Activated CD4-positive, alpha-beta memory T cell treated with anti-CD3 and anti-CD28 coated beads for 36 hours (primary cell): ENCODE results near the gene VSIG1. TPM values are rescaled to one million over a fixed set of nuclear protein-coding genes. Genes with fewer than 3 reads are reported as not detected.

Experiments used
- CTCF ChIA-PET: fragments of 350-600 bp; sonication (Branson Sonifier 250); formaldehyde crosslinking; loops from one replicate; lab custom pipeline; 2021; ENCODE audit warnings: antibody characterized with exemption, inconsistent platforms; lab: Charles Lee
- POLR2A ChIA-PET: fragments of 350-600 bp; sonication (Branson Sonifier 250); formaldehyde crosslinking; loops from one replicate; lab custom pipeline; 2021; ENCODE audit warnings: antibody characterized with exemption; lab: Charles Lee
- DNase-seq: peaks from one replicate; pipeline ENCODE4 v3.0.0-alpha.2; 2020
- H3K27ac Mint-ChIP-seq: one replicate; pipeline ENCODE4 v1.8.0; 2021; ENCODE audit warnings: mixed read lengths
- H3K27me3 Mint-ChIP-seq: one replicate; pipeline ENCODE4 v1.8.0; 2021; ENCODE audit warnings: mixed read lengths
- H3K36me3 Mint-ChIP-seq: one replicate; pipeline ENCODE4 v1.8.0; 2021; ENCODE audit warnings: mixed read lengths
- H3K4me1 Mint-ChIP-seq: one replicate; pipeline ENCODE4 v1.8.0; 2021; ENCODE audit warnings: low read depth, mixed read lengths
- H3K4me3 Mint-ChIP-seq: one replicate; pipeline ENCODE4 v1.8.0; 2021; ENCODE audit warnings: mild to moderate bottlenecking, mixed read lengths
- H3K9me3 Mint-ChIP-seq: one replicate; pipeline ENCODE4 v1.8.0; 2021; ENCODE audit warnings: mixed read lengths
- intact Hi-C: fragments of 100-400 bp; cut with micrococcal nuclease; formaldehyde crosslinking; loops from one replicate; pipeline ENCODE4 v1.15.1; 2023
- total RNA-seq, 2 experiments: library from RNA; stranded (reverse); gene quantifications; one replicate each; pipeline ENCODE4 v1.2.3, GENCODE V29; 2021

VSIG1 gene
- total RNA-seq, 2 experiments from 2014 or later: 1.1 to 1.2 TPM

DNA sequence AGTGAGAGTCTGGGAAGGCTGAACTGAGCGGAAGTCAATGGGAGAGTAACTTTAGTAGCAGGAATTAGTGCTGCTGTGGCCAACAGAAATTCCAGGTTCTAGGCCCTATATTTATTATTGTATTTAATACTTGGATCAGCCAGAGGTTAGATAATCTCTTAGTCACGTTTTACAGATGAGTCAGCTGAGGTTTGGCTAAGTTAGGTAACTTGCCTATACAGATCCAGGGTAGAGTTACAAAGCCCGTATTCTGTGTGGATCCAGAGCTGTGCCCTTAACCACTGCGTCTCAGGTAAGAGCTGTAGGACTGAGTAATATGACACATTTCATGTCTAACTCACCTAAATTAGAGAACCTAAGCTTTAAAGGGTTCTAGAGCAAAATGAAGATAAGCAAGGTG, 26.0 kb downstream of the VSIG1 start:
- Mint-ChIP-seq H3K4me1 (peaks cover 3% of the 10 kb centered on the region), H3K27ac (no peak overlapping the region), H3K4me3 (no peak overlapping the region), H3K27me3 (no peaks in the 10 kb centered on the region), H3K9me3 (no peaks in the 10 kb centered on the region), H3K36me3 (no peaks in the 10 kb centered on the region)
- CTCF ChIA-PET: interaction anchor here (1.0 to 6.0 kb wide), 7 partner anchors 50 to 413 kb away, joined by 3 to 45 read pairs (median 5); partner anchors contain the start of gene NCBP2L
- intact Hi-C loops: loop anchor here (2.0 to 5.0 kb wide), 4 partner anchors 18 to 414 kb away; no protein-coding TSS in a partner anchor
- POLR2A ChIA-PET: no interaction called here
- no peak for DNase-seq

DNA sequence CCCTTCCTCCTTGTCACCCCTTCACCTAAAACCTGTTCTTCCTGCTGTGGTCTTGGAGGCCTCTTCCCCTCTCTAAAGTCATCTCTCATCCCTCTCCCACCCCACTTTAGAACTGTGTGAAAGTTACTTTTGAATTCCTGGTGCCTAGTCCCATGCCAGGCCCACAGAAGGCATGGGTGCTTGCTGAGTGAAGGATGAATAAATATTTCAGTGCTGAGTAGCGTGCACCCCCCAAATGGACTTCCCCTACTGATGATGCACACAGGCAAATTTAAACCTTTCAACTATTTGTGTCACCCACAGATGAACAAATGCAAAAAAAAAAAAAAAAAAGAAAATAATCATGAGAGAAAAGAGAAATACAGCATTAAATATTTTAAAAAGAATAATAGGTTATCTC, 26.7 kb downstream of the VSIG1 start:
- no peak overlapping the region for H3K27ac Mint-ChIP-seq
- POLR2A ChIA-PET: no interaction called here
- CTCF ChIA-PET: interaction anchor here (0.6 to 6.0 kb wide), 8 partner anchors 49 to 414 kb away, joined by 3 to 45 read pairs (median 5); partner anchors contain the start of gene NCBP2L
- DNase-seq: no peak
- H3K4me3 Mint-ChIP-seq: no peak overlapping the region
- no peaks in the 10 kb centered on the region for H3K36me3 Mint-ChIP-seq
- peaks cover 3% of the 10 kb centered on the region for H3K4me1 Mint-ChIP-seq
- intact Hi-C loops: loop anchor here (2.0 to 5.0 kb wide), 4 partner anchors 19 to 414 kb away; no protein-coding TSS in a partner anchor
- no peaks in the 10 kb centered on the region for H3K9me3 Mint-ChIP-seq
- no peaks in the 10 kb centered on the region for H3K27me3 Mint-ChIP-seq

DNA sequence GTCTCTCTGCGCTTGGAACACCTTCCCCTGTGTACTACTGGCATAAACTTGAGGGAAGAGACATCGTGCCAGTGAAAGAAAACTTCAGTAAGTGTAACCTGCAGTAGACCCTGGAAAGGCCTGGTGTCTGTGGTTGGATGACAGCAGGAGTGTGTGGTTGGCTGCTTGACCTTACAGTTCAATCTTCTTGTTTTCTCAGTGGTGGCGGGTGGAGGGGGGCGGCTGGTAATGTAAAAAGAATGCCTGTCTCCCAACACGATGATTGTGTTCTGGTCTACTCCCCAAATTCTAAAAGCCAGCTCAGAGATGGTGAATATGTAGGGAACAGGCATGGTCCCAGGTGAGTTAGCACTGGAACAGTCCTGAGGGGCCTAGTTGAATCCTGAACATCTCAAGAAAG, 27.9 kb downstream of the VSIG1 start:
- Mint-ChIP-seq H3K27ac (no peak overlapping the region), H3K4me3 (no peak overlapping the region), H3K36me3 (no peaks in the 10 kb centered on the region), H3K27me3 (no peaks in the 10 kb centered on the region), H3K9me3 (no peaks in the 10 kb centered on the region), H3K4me1 (peaks cover 3% of the 10 kb centered on the region)
- no peak for DNase-seq
- ChIA-PET CTCF (interaction anchor here (1.0 to 1.4 kb wide), 2 partner anchors 19 to 50 kb away, joined by 3 to 4 read pairs; no protein-coding TSS in a partner anchor), POLR2A (no interaction called here)
- intact Hi-C loops: loop anchor here (1.0 to 5.0 kb wide), 4 partner anchors 52 to 415 kb away; no protein-coding TSS in a partner anchor

DNA sequence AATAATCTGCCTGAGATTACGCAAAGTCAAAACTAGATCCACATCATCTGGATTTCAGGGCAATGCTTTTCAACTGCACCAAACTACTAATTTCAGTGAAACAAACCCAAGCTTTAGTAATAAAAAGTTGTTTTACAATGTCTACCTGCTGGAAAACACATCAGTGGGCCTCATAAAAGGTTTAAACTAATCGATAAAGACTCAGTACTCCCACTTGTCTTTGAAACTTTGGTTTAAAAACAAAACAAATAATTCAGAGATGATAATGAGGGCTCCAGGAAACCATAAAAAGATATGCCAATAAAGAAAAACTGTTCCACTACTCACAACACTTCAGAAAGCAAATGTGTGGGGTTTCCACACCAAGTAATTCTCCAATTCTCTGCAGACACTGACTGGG, 36.2 kb downstream of the VSIG1 start:
- Mint-ChIP-seq H3K36me3 (no peaks in the 10 kb centered on the region), H3K9me3 (no peaks in the 10 kb centered on the region), H3K4me3 (no peak overlapping the region), H3K27me3 (no peaks in the 10 kb centered on the region), H3K27ac (no peak overlapping the region), H3K4me1 (no peaks in the 10 kb centered on the region)
- DNase-seq: no peak
- CTCF ChIA-PET: interaction anchor here (1.1 kb wide), 1 partner anchor 60 kb away, joined by 4 read pairs; no protein-coding TSS in a partner anchor
- intact Hi-C loops: no loop called here
- POLR2A ChIA-PET: interaction anchor here (1.2 kb wide), 1 partner anchor 10 kb away, joined by 3 read pairs; the partner anchor contains the start of genes ATG4A and PSMD10

DNA sequence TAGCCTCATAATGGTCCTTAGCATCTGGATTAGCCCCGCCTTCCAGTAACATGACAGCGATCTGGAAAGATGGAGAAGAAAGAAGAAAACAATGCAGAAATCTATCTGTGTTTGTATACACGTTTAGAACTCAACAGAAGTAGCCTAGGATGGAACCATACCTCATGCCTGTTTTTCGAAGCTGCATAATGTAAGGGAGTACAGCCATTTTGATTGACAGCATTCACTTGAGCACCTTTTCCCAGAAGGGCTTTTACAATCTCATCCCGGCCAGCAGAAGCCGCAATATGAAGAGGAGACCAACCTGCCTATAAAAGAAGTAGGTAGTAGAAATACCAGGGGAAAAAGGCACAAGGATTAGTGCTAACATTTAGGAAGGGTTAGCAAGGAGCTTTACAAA, 42.9 kb downstream of the VSIG1 start:
- no peak for DNase-seq
- Mint-ChIP-seq H3K36me3 (peaks cover 4% of the 10 kb centered on the region), H3K27me3 (no peaks in the 10 kb centered on the region), H3K4me1 (peaks cover 9% of the 10 kb centered on the region), H3K4me3 (no peak overlapping the region), H3K9me3 (no peaks in the 10 kb centered on the region), H3K27ac (no peak overlapping the region)
- ChIA-PET POLR2A (no interaction called here), CTCF (interaction anchor here (0.6 kb wide), 1 partner anchor 1644 kb away, joined by 3 read pairs; no protein-coding TSS in a partner anchor)
- intact Hi-C loops: no loop called here

DNA sequence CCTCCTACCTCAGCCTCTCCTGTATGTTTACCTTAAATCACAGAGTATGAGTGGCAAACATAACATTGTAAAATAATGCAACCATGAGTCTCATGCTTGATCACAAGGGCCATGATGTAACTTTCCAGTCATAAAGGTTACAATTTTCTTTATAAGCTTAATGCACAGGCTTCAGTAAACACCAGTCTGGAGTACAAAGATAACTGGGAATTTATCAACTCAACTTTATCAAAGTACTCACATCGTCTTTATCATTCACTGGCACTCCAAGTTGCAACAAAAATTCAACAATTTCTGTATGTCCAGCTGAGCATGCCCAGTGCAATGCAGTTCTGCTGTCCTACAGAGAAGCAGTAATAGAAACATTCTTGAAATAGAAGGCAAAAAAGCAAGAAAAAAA, 43.6 kb downstream of the VSIG1 start:
- ChIA-PET POLR2A (no interaction called here), CTCF (no interaction called here)
- intact Hi-C loops: no loop called here
- H3K9me3 Mint-ChIP-seq: no peaks in the 10 kb centered on the region
- peaks cover 4% of the 10 kb centered on the region for H3K36me3 Mint-ChIP-seq
- H3K27me3 Mint-ChIP-seq: no peaks in the 10 kb centered on the region
- H3K4me3 Mint-ChIP-seq: no peak overlapping the region
- H3K4me1 Mint-ChIP-seq: peaks cover 9% of the 10 kb centered on the region
- H3K27ac Mint-ChIP-seq: no peak overlapping the region
- DNase-seq: no peak

DNA sequence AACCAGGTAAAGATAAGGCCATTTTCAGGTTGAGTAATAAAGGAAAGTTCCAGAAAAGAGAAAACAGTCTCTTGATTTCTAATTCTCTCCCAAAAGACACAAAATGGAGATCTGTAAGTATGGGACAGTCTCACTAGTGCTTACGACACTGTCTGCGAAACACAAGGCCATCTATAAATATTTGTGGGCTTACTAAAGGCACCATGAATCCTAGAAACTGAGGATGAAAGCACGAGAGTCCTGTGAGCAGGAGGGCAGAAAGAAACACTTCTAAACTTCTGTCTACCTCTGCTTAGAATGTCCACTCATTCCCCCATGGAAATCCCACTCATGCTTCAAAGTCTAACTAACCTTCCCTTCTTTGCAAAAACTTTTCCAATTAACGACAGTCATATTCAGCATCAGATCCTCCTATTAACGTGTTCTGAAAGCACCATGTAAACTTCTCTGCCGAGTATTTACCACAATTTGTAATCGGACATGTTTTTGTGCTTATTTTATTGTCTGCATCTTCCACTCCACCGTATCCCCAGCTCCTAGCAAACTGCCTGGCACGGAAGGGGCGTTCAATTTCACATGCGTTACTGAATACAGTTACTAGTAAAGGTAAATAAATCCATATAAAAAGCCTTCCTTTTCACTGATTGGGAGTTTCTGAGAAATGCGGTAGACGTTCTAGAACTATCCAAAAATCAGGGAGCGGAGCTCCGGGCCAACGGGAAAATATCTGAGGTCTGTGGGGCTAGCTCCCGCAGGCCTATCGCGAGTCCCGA, 45.8 kb downstream of the VSIG1 start:
- ChIA-PET POLR2A (interaction anchor here (1.2 to 2.0 kb wide), 3 partner anchors 10 to 463 kb away, joined by 3 to 9 read pairs (median 6); partner anchors contain the start of genes MID2 and PRPS1), CTCF (interaction anchor here (1.2 to 1.3 kb wide), 2 partner anchors 70 to 1195 kb away, joined by 3 to 5 read pairs; no protein-coding TSS in a partner anchor)
- DNase-seq: no peak

DNA sequence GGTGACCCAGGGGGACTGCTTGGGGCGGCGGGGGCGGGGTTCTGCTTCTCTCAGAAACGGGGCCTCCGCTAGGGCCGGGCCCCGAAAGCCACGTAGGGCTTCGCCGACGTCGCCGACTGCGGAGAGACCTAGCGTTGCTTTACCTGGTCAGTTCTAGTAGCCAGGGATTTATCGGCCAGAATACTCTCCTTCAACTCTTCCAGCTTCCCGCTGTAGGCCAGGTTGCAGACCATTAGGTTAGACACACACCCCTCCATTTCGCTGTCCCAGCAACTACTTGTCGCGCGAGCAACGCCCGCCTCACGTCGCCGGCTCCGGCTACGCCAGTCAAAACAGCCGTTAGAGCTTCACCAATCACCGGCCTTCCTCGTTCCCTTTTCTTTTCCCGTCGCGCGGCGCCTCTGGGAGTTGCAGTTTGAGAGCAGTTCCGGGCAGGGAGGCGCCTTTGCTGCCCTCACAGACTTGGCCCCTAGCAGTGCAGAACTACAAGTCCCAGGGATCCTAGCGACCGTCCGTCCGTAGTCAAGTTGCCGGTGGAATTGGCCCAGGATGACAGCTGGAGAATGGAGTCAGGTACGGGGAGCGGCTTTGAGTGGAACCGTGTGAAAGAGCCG, 46.5 kb downstream of the VSIG1 start, which contains the start of the genes ATG4A and PSMD10:
Gene ATG4A (plus strand): TSS at position 515 of the 614 bp plus-strand sequence. CDS start 49 bp downstream, at position 564.
Gene PSMD10 (minus strand): TSS at position 279 of the 614 bp plus-strand sequence. CDS start 22 bp downstream, at position 257.
- intact Hi-C loops: loop anchor here (1.0 to 2.0 kb wide), 4 partner anchors 65 to 973 kb away; partner anchors contain the start of genes PRPS1 and RBM41
- ChIA-PET CTCF (interaction anchor here (0.7 to 1.3 kb wide), 3 partner anchors 19 to 553 kb away, joined by 3 to 5 read pairs (median 3); no protein-coding TSS in a partner anchor), POLR2A (interaction anchor here (1.2 to 2.0 kb wide), 3 partner anchors 11 to 463 kb away, joined by 3 to 9 read pairs (median 6); partner anchors contain the start of genes MID2 and PRPS1)
- DNase-seq: peak; percentile 94
- Mint-ChIP-seq H3K27ac (no peak within 1 kb of the TSS), H3K4me3 (no peak within 1 kb of the TSS), H3K4me1 (peaks cover 9% of the 10 kb centered on the region), H3K27me3 (no peaks in the 10 kb centered on the region), H3K36me3 (peaks cover 4% of the 10 kb centered on the region), H3K9me3 (no peaks in the 10 kb centered on the region)

More for the DNA sequence above, 45.8 kb downstream of the VSIG1 start:
- Mint-ChIP-seq H3K4me1 (peaks cover 9% of the 10 kb centered on the region), H3K4me3 (no peak overlapping the region), H3K36me3 (peaks cover 4% of the 10 kb centered on the region), H3K9me3 (no peaks in the 10 kb centered on the region), H3K27me3 (no peaks in the 10 kb centered on the region), H3K27ac (no peak overlapping the region)
- intact Hi-C loops: loop anchor here (1.0 to 2.0 kb wide), 4 partner anchors 64 to 972 kb away; partner anchors contain the start of genes PRPS1 and RBM41

DNA sequence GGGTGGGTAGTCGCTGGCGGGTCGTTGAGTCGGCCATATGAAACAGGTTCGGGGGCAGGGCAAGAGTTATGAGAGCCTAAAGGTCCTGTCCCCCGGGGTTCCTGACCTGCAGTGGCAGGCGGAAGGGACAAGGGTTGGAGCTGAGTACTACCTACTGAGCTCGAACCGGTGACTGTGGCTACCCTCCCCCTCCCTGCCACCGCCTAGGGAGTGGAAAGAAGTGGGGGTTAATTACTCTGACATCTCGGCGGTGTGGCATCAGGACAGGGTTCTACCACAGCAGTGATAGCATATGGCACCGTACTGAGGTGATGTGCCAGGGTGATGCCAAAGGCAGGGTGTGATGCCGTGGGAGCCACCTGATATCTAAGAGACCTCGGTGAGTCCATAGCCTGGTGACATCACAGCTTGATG, 47.0 kb downstream of the VSIG1 start:
- no peak overlapping the region for H3K4me3 Mint-ChIP-seq

DNA sequence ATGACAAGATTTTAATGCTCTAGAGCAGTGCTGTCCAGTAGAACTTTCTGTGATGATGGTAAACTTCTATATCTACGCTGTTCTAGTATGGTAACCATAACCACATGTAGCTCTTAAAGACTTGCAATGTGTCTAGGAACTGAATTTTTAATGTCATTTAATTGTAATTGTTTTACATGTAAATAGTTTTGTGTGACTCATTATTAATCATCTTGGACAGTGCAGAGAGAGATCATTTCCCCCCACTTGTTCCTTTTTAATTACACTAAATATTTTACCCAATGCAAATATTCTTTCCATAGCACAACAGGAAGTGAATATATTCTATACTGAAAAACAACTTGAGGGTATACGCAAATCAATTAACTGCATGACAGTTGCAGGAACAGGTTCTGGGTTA, 52.5 kb downstream of the VSIG1 start:
- Mint-ChIP-seq H3K27me3 (no peaks in the 10 kb centered on the region), H3K4me3 (no peak overlapping the region), H3K36me3 (no peaks in the 10 kb centered on the region), H3K27ac (no peak overlapping the region), H3K4me1 (peaks cover 3% of the 10 kb centered on the region), H3K9me3 (no peaks in the 10 kb centered on the region)
- DNase-seq: no peak
- intact Hi-C loops: no loop called here
- CTCF ChIA-PET: no interaction called here
- POLR2A ChIA-PET: no interaction called here

More for the DNA sequence above, 47.0 kb downstream of the VSIG1 start:
- peaks cover 9% of the 10 kb centered on the region for H3K4me1 Mint-ChIP-seq
- no peak for DNase-seq
- intact Hi-C loops: loop anchor here (1.0 to 2.0 kb wide), 4 partner anchors 65 to 973 kb away; partner anchors contain the start of genes PRPS1 and RBM41
- no peaks in the 10 kb centered on the region for H3K9me3 Mint-ChIP-seq
- ChIA-PET CTCF (interaction anchor here (0.7 to 1.0 kb wide), 3 partner anchors 19 to 554 kb away, joined by 3 read pairs; no protein-coding TSS in a partner anchor), POLR2A (interaction anchor here (1.2 to 2.0 kb wide), 3 partner anchors 11 to 464 kb away, joined by 3 to 9 read pairs (median 6); partner anchors contain the start of genes MID2 and PRPS1)
- no peak overlapping the region for H3K27ac Mint-ChIP-seq
- H3K36me3 Mint-ChIP-seq: peaks cover 4% of the 10 kb centered on the region
- no peaks in the 10 kb centered on the region for H3K27me3 Mint-ChIP-seq

DNA sequence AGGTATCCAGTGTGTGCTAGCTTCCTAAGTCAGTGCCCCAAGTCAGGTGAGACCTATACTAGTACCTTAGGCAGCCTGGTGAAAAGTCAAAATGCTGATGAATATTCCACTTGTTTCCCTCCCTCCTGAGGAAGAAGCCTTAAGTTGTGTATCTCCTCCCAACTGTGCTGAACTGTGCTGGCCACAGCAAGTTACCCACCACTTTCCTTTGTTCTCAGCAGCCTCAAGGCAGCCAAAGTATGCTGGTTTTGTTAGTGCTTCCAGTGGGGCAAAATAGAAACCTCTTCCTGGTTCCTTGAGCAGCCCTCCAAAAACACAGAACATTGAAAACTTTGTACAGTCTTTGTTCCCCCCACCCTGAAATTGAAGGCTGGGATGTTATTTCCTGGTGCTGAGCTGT, 60.6 kb downstream of the VSIG1 start:
- Mint-ChIP-seq H3K9me3 (no peaks in the 10 kb centered on the region), H3K4me3 (no peak overlapping the region), H3K27me3 (no peaks in the 10 kb centered on the region), H3K4me1 (peaks cover 3% of the 10 kb centered on the region), H3K27ac (no peak overlapping the region), H3K36me3 (no peaks in the 10 kb centered on the region)
- ChIA-PET CTCF (no interaction called here), POLR2A (no interaction called here)
- intact Hi-C loops: no loop called here
- DNase-seq: no peak
